Measurements from ENCODE around the gene KCNQ4.
A peak's percentile ranks its signal among the peaks of the same experiment; 100 is the strongest.

Gene KCNQ4

DNA sequence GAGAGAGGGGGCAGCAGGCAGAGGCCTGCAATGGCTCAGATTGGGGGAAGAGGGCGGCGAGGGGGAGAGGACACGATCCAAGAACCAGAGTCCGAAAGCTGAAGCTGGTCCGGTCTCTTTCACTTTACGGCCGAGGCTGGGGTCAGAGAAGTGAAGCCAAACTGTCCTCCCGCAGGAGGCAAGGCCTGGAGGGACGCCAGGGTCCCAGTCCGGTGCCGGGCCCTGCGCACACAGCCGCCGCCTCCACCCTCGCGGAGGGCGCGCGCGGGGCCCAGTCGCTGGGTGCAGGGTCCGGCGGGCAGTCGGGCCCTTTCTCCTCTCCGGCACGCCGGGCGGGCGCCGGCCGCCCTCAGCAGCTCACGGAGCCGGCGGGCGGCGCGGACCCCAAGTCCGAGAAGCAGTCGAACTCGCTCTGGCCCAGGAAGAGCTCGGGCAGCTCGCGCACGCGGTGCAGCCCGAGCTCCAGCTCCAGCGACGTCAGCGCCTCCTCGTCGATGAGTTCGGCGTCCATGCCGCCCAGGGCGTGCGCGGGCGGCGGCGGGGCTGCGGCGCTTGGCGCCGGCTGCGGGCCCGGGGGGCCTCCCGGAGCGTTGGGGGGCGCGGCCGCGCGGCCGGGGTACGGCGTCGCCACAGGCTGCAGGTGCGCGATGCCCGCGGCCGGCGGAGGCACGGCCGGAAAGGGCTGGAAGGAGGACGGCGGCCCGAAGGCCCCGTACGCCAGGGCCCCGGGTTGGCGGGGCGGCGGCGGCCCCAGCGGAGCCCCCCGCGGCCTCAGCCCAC, 77.8 kb downstream of the KCNQ4 start:
- no peak for DNase-seq (ENCODE audit: low read depth)

DNA sequence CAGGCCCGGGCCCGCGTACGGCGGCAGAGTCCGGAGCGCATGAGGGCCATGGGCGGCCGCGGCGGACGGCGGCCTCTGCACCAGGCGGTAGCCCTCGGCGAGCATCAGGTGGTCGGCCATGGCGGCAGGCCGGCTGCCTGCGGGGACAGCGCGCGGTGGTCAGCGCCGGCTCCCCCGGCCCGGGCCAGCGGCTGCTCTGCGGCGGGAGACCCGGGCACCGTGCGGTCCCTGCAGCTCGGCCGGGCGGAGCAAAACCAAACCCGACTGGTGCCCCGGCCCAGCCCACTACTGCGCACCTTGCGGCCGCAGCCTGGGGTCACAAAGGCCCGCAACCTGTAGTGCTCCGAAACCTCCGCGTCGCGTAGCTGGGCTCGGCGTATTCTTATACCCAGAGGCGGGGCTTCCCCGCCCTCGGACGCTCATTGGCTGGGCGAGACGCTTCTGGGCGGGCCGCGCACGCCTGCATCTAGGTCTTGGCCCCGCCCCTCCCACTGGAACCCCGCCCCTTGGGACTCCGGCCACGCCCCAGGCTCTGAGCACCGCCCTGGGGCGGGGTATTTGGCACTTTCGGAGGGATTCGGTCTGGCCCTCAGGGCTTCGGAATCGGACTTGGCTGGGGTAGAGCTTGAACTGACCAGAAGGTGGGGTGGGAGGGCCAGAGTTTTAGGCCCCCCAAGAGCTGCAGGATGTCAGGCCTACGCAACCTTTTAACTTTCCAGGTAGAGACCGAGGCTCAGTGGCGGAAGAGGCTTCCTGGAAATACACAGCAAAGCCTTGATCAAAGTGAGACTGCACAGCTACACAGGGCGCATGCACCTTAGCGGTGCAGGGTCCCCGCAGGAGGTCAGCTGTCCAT, 78.6 kb downstream of the KCNQ4 start, which contains the start of gene CITED4:
Gene CITED4 (minus strand): TSS at position 356 of the 856 bp plus-strand sequence. CDS start 236 bp downstream, at position 120.
- peak; percentile 75 for DNase-seq (ENCODE audit: low read depth)

DNA sequence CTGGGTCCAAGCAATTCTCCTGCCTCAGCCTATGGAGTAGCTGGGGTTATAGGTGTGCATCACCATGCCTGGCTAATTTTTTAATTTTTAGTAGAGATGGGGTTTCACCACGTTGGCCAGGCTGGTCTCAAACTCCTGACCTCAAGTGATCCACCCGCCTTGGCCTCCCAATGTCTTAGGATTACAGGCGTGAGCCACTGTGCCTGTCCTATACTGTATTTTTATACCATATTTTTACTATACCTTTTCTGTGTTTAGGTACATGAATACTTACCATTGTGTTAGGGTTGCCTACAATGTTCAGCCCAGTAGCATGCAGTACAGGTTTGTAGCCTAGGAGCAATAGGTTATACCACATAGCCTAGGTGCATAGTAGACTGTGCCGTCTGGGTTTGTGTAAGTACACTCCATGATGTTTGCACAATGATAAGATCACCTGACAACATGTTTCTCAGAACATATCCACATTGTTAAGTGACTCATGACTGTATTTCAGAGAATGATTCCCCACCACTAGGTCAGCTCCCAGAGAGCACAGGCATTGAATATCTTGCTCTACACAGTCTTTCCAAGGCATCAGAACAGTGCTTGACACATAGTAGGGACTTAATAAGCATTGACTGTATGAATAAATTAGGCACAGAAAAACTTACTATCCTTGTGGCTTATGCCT, 84.6 kb downstream of the KCNQ4 start:
- DNase-seq (ENCODE audit: low read depth) = no peak

- no peak for DNase-seq (ENCODE audit: low read depth)
Measured at GRCh38 chr1:40870135-40870728, 86.6 kb downstream of the KCNQ4 start.

DNA sequence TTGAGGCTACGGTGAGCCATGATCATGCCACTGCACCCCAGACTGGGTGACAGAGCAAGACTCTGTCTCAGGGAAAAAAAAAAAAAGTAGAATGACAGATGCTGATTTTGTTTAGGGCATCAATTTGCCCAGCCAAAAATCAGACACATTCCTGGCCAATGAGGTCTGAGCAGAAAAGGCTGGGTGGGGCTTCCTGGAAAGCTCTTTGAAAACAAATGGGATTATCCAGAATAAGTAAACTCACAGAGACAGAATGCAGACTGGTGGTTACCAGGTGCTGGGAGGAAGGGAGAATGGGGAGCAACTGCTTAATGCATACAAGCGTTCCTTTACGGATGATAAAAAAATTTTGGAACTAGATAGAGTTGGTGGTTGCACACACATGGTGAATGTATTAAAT, 88.7 kb downstream of the KCNQ4 start:
- DNase-seq (ENCODE audit: low read depth) = no peak

DNA sequence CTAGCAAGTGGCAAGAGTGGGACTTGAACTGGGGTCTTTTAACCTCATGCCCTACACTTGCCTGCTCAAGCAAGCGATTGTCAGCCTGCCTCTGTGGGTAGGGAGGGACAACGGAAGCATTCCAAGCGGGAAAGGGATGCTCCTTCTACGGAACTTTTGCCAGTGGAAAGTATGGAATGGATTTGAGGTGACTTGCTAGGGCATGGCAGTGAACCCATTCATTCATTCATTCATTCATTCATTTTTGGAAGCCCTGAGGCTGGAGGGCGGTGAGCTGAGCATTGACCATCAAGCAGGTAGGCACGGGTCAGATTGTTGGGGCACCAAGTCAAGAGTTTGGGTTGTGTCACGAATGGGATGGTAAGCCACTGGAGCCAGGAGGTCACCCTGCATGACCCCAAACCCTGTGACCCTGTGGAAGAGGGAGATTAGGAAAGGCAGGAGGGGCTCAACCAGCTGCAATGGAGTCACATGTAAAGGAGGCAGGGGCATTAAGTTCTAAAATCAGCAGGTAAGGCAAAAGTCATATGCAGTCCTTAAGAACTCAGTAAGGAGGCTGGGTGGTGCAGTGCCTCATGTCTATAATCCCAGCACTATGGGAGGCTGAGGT, 90.4 kb downstream of the KCNQ4 start:
- DNase-seq (ENCODE audit: low read depth) = no peak

- DNase-seq (ENCODE audit: low read depth) = no peak
Measured at GRCh38 chr1:40876436-40876761, 92.8 kb downstream of the KCNQ4 start.

DNA sequence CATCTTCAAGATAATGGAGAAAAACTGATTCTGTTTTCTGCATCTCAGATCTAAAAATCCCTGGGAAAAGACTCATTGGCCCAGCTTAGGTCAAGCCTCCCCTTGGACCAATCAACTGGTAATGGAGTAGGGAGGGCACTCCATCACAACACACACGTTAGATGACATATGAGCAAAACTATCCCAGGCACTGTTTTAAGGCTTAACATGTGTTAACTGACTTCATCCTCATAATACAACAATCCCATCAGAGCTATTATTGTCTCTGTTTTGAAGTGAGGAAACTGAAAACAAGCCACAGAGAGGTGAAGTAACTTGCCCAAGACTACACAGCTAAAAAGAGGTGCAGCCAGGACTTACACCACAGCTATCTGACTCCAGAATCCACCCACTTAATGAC, 93.3 kb downstream of the KCNQ4 start:
- no peak for DNase-seq (ENCODE audit: low read depth)

DNA sequence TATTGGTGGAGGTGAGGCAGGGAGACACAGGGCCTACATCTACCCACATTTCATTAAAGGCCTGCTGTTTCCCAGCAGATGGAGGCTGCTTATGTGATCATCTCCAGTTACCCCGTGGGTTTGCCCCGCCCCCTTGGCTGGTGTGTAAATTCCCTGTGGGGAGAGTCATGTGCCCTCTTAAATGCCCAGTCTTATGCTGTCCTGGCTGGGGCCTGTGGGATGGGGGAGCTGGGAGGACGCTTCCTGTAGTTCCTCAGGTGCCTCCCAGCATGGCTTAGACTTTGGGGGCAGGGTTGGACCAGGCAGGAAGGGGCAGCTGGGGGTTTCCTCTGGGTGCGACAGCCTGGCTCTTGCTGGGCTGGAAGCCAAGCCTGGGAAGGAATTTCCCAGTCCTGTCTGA, 94.1 kb downstream of the KCNQ4 start:
- no peak for DNase-seq (ENCODE audit: low read depth)

- DNase-seq (ENCODE audit: low read depth) = no peak
Measured at GRCh38 chr1:40878906-40879305, 95.3 kb downstream of the KCNQ4 start.

DNA sequence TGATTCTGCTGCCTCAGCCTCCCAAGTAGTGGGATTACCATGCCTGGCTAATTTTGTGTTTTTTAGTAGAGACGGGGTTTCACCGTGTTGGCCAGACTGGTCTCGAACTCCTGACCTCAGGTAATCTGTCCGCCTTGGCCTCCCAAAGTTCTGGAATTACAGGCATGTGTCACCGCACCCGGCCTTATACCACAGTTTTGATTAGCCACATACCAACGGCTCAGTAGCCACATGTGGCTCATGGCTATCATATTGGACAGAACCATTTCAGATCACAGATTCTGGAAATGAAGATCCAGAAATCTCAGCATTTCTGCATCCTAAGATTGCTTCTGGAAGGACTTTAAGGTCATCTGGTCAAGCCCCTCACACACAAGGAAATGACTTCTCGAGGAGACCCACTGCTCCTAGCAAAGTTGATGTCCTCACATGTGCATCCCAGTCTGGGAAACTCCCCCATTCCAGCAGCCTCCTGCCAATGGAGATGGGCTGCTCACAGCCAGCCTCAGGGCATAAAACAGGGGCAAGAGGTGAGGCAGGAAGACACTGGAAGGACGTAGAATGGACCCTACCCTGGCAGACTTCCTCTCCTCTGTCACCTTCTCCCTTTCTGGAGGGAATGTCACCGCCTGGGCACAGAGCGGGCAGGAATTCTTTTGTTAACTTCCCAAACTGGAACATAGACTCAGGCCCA, 96.0 kb downstream of the KCNQ4 start:
- no peak for DNase-seq (ENCODE audit: low read depth)

- DNase-seq (ENCODE audit: low read depth) = no peak
Measured at GRCh38 chr1:40880813-40881549, 97.4 kb downstream of the KCNQ4 start.

- no peak for DNase-seq (ENCODE audit: low read depth)
Measured at GRCh38 chr1:40884055-40884795, 100.6 kb downstream of the KCNQ4 start.

DNA sequence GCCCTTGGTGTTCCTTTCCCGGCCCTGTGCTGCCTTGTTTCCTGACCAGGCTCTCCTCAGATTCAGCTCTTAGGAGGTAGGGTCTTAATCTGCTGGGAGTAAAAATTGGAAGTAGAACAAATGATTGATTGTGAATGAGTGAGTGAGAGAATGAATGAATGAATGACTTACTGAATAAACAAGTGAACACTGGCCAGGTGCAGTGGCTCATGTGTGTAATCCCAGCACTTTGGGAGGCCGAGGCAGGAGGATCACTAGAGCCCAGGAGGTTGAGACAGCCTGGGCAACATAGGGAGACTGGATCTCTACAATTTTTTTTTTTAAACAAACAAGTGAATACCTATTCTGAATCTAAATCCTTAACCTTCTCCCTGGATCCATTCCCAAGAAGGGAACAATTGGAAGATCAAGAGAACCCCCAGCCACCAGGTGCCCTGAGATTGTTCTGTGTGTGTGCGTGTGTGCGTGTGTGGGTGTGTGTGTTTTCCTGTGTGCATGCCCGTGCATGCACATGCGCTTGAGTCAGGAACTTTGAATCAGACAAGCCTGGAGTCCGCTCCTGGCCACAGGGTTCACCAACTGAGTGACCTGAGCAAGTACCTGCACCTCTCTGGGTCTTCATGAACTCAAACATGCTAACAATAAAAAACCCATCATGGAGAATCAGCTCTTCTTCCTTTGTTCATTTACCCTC, 102.9 kb downstream of the KCNQ4 start:
- DNase-seq (ENCODE audit: low read depth) = no peak

GRCh38 chr1:40887012-40887378, 103.4 kb downstream of the KCNQ4 start:
- no peak for DNase-seq (ENCODE audit: low read depth)

DNA sequence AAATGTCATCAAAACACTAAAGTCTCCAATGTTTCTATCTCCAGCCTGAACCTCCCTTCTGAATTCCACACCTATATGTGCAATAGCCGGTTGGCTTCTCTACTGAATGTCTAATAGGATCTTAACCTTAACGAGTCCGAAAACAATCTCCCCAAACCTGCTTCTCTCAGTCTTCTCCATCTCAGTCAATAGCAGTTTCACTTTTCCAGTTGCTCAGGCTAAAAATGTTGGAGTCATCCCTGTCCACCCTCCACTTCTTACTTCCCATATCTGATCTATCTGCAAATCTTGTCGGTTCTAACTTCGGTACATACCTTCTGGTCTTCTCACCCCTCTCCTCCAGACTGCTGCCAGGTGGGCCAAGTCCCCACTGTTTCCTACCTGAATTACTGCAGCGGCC, 104.1 kb downstream of the KCNQ4 start:
- no peak for DNase-seq (ENCODE audit: low read depth)
